NCI-H2227 (cell line): ENCODE results near the gene MKRN1.
A peak's percentile ranks its signal among the peaks of the same experiment; 100 is the strongest.
"Not testable (repeated sequence)": the region's sequence is repeated elsewhere in the genome, so short reads cannot be mapped to it uniquely, and the experiment has no call there.

Experiments used
- DNase-seq: peaks from one replicate; lab custom pipeline; 2025; ENCODE audit not compliant: unreplicated experiment; lab: John Stamatoyannopoulos, UW

Gene MKRN1

DNA sequence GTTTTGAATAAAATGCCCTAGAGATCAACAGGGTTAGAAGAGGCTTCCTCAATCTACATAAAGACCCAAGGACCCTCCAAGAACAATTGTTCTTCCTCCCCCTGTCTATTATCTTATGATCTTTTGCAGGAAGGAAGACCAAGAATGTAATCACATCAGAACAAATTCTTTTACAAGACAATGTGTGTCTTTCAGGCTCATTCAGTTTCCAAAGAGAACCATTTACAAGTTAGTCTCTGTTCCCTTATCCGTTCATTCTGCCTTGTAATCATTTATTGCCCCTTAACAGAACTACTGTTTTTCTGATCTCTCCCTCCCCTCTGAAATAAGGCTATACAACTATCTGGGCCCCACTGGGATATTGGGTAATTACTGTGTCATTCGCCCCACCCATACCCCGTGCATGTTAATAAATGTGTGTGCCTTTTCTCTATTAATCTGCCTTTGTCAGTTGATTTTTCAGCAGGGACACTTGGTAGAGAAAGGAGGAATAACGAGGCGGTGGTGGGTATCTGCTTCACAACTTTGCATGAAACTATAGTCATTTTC is 5.7 kb upstream of the MKRN1 start:
- DNase-seq, result no peak

GRCh38 chr7:140484479-140484878 is 5.2 kb upstream of the MKRN1 start:
- no peak for DNase-seq

DNA sequence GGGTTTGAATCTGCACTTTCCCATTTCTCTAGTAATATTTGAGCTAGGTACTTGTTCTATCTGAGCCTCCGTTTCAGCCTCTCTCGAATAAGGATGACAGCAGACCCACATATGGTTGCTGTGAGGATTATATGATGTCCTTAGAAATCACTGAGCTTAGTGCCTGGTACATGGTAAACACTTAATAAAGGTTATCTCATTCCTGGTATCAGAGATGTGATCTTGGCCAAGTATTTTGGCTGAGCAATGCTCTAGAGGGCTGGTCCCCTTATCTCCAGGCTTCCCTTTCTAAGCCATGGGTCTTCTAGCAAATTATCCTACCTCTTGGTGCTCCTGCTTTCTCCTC is 407 bp upstream of the MKRN1 start:
- no peak for DNase-seq

DNA sequence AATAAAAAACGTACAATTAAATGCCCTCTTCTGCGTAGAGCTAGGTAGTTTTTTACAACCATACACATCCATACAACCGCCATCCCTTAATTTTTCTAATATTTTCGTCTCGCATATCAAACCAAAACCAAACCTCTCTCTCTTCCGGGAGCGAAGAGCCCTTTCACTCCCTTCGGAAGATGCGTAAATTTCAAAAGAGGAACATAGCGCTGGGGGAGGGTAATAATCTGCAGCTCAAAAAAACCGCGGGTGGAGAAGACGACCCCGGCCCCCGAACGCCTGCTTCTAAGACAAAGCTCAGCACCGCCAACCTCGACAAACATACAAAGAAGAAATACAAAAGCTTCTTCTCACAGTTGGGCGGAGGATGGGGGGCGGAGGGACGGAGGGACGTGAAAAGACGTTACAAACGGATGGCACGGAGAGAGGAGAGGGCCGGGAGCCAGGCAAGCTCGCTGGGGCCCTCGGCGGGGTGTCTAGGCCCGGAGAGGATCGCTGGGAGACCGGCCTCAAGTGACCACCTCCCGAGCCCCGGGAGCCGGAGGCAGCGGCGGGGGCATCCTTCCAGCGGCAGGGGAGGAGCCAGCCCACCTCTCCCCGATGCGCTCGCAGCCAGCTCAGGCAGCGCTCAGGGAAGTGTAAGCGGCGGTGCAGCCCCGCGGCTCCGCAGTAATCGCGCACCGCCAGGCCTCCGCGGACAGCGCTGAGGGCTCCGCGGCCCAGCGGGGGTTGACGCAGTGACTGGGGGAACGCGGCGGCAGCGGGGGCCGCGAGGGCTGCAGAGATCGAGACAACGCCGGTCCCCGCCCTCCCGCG is 851 bp downstream of the MKRN1 start:
- DNase-seq, result peak; percentile 77

DNA sequence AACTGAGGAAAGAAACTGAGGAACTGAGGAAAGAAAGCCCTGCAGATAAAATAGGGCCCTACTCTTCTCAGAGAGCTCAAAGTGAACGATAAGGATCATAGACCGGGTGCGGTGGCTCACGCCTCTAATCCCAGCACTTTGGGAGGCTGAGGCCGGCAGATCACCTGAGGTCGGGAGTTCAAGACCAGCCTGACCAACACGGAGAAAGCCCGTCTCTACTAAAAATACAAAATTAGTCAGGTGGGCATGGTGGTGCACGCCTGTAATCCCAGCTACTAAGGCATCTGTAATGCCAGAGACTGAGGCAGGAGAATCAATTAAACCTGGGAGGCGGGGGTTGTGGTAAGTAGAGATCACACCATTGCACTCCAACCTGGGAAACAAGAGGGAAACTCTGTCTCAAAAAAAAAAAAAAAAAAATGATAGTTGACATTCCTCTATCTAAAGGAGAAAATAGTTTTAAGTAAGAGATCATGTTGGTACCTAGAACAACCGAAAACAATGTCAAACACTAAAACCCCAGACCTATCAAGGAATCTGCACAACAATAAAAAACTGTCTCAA is 2.5 kb downstream of the MKRN1 start:
- DNase-seq, result no peak

- peak; percentile 70 for DNase-seq
These were observed 3.5 kb downstream of the MKRN1 start for GRCh38 chr7:140475747-140476333.

GRCh38 chr7:140463111-140463510 is 16.2 kb downstream of the MKRN1 start:
- no peak for DNase-seq

DNA sequence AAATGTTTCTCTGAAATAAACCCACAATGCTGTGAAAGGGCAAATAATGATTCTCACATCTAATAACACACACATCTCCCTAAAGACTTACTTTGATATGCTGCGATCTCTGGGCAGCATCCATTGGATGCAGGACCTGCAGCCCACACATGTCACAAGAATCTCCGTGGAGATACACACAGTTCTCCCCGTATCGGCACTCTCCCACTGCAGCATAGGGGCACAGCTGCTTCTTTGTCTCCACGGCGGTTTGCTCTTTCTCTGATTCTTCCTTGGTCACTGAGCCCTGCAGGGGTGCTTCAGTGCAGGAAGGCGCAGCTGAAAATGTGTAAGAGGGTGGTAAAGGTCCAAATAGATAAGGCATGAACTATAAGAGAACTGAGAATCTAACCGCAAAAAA is 20.4 kb downstream of the MKRN1 start:
- DNase-seq, result no peak

DNA sequence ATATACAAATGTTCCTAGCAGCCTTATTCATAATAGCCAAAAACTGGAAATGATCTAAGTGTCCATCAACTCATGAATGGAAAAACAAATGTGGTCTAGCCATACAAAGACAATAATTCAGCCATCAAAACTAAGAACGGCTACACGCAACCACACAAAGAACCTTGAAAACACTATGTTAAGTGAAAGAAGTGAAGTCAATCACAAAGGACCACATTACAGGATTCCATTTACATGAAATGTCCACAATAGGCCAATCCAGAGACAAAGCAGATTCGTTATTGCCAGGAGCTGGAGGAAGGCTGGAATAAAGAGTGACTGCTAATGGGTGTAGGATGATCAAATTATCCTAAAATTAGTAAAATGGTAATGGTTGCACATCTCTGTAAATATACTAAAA is 21.1 kb downstream of the MKRN1 start:
- no peak for DNase-seq

- DNase-seq, result no peak
These were observed 22.7 kb downstream of the MKRN1 start for GRCh38 chr7:140456551-140457051.

GRCh38 chr7:140455743-140456142 is 23.6 kb downstream of the MKRN1 start:
- DNase-seq, result no peak

DNA sequence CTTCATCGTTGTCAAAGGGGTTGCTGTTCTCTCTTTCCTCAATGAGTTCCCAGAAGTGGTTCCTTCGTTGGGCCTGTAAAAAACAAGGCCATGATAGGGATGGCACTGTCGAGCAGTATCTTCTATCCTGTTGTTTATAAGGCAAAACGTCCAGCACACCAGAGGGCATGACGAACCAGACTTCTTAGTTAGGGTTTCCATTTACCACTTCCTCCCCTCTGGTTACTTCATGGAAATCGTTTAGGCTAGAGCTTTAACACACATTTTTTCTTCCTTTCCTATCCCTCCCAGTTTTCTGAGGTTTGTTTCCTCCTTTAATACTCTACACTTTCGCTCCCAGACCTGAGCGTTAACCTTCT is 24.7 kb downstream of the MKRN1 start:
- DNase-seq, result no peak

DNA sequence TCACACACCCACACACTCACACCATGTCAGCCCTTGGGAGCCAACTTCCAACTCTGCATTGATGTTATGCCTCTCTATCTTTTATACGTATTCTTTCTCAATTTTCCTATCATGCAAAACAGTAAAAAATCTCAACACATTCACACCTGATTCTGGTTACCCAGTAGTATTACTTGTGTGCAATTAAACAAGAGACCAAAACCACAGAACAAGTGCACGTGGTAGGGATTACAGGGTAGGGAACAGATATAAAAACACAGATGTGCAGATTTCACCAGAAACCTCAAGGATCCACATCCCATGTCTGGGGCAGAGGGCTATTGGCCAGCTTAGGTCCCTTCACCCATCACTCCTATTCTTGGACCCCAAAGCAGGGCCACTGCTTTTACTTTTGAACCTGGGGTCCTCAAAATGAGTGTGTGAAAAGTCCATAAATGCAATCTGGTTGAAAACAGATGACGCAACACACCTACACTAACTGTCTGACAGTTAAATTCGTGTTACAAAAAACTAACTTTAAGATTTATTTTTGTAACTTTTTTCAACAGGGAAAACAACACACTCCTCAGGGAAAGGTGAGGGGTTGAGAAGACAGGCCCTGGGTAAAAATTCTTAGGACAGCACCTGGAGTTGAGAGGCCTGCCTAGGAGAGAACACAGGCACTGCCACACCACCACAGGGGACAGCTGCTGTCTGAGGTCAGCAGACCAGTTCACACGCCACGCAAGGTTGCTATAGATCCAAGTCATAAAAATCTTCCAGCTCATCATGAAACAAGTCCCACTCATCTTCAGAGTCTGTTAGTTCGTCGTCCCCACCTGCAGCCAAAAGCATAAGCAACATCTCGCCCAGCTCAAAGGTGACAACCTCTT is 25.3 kb downstream of the MKRN1 start:
- DNase-seq, result not testable (repeated sequence)

DNA sequence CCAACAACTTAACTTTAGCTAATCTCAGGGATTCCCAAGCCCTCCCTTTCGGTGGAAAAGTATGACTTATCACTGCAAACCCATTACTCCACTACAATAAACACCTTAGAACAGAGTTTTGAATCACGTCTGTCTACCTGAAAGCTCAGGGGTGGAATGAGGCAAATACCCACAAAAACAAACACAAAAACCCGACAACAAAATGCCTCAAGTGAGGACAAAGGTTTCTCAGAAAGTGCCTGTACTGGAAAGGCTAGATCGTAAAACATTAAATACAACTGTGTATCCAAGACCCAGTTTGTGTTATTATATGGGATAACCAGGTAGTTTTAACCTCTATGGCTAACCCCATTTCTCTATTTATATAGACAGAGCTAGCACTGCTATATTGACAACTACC is 26.0 kb downstream of the MKRN1 start:
- no peak for DNase-seq

DNA sequence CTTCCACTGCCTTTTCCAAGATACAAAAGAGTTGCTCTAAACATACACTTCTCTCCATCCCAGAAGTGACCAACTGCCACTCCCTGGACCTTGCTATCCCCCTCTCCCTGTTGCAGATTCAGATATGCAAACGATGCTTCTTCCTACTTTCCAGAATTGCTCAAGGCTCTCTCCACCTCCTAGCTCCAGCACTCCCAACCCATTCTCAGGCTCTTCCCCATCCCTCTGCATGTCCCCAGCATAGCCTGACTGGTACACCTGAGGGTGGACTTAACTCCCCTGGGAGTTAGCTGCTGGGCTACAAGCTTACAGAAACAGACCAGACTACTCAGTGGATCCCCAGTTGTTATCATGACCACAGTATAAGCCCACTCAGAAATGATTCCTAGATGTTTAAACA is 27.6 kb downstream of the MKRN1 start:
- no peak for DNase-seq

GRCh38 chr7:140448781-140449480 is 30.4 kb downstream of the MKRN1 start:
- no peak for DNase-seq

DNA sequence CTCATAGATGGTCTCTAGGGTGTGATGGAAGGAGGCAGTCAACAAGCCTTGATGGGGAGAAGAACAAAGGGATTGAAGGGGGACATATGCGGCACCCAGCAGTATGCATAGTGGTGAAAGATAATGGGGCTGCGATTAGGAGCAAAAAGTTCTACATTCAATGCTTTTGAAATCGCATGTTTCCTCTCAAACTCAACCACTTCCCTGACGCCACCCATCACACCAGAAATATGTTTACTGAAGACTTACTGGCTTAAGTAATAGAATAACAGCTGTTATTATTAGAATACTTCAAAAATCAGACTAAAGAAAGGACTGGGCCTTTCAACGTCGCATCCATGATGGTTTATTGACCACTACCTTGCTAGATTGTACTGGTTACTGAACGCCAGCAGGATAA is 31.5 kb downstream of the MKRN1 start:
- DNase-seq, result no peak

DNA sequence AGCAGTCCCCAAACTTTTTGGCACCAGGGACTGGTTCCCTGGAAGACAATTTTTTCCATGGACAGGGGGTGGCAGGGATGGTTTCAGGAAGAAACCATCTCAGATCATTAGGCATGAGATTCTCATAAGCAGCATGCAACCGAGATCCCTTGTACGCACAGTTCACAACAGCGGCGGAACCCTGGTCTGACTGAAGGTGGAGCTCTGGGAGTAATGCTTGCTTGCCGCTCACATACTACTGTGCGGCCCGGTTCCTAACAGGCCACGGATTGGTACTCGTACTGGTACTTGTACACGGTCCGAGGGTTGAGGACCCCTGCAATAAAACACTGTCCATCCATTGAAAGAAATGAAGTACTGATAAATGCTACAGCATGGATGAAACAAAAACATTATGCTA is 32.8 kb downstream of the MKRN1 start:
- no peak for DNase-seq

GRCh38 chr7:140441519-140441918 is 37.8 kb downstream of the MKRN1 start:
- no peak for DNase-seq

DNA sequence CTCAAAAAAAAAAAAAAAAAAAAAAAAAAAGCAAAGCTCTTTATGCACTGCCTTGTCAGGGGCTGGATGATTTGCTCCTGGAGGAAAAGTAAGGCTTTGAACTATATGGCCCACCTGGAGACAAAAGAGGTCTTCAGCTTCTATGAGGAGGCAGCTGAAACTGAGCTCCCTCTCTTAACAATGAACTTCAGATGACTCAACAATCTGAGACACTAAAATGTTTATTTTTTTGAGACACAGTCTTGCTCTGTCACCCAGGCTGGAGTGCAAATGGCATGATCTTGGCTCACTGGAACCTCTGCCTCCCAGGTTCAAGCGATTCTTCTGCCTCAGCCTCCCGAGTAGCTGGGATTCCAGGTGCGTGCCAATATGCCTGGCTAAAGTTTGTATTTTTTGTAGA is 38.7 kb downstream of the MKRN1 start:
- no peak for DNase-seq

GRCh38 chr7:140439359-140439758 is 39.9 kb downstream of the MKRN1 start:
- no peak for DNase-seq
